Stimulated activated CD4-positive, alpha-beta T cell treated with anti-CD3 and anti-CD28 coated beads, Interleukin-12 subunit alpha, Interleukin-12 subunit beta, amount 100 ng/mL, for 4 hours (primary cell): ENCODE data around the gene ITLN1.

Experiments used
- DNase-seq: peaks from one replicate; pipeline ENCODE4 v3.0.0-alpha.2; 2020

Gene ITLN1

DNA sequence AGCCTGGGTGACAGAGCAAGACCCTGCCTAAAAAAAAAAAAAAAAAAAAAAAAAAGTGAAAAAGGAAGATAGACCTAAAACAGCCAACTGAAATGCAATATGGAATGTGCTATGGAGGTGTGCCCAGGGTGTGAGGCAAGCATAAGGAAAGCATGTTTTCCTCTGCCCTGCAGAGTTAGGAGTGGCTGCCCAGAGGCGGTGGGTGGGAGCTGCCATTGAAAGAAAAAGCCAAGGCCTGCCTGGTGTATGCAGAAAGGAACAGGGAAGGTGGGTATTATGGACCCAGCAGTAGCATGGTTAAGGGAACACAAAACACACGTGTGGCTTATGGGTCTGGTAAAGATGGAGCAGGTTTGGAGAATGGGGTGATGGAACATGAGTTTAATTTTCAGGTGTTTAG lies 31.2 kb downstream of the ITLN1 start:
- no peak for DNase-seq

DNA sequence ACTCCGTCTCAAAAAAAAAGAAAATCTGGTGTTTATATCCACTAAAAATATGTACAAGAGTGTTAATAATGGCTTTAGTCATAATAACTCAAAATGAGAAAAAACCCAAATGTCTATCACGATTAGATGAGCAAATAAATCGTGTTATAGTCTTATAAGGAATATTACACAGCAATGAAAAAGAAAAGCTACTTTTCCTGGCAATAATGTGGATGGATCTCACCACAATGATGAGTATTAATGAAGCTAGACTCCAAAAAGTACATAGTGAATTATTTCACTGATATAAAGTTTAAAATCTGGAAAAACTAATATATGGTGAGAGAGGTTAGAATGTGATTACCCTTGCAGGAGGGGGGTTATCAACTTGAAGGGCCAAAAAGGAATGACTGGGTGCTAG lies 32.0 kb downstream of the ITLN1 start:
- no peak for DNase-seq

DNA sequence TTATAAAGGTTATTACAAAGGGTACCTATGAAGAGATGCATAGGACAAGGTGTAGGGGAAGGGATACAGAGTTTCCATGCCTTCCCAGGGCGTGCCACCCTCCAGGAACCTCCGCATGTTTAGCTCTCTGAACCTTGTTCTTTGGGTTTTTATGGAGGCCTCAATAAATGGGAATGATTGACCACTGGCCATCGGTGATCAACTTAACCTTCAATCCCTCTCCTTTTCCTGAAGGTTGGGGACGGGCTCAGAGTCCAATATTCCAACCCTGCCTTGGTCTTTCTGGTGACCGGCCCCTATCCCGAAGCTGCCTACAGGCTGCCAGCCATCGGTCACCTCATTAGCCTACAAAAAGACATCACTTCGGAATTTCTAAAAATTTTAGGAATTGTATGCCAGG lies 34.0 kb downstream of the ITLN1 start:
- no peak for DNase-seq

DNA sequence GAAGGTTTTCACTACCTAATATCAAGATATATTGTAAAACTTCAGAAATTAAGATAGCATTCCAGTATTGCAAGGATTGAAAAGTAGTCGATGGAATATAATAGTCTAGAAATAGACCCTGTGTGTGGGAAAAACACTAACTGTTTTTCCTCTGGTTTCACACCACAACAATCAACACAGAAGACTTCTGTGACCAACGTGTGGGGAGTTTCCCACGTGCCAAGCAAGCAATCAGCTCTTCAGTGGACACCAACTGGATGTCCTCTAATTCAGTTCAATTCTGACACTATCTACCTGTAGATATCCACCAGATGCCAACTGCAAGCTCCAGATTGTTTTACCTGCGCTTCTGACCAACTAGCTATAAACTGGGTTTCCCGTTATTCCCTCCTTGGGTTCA lies 34.4 kb downstream of the ITLN1 start:
- no peak for DNase-seq

DNA sequence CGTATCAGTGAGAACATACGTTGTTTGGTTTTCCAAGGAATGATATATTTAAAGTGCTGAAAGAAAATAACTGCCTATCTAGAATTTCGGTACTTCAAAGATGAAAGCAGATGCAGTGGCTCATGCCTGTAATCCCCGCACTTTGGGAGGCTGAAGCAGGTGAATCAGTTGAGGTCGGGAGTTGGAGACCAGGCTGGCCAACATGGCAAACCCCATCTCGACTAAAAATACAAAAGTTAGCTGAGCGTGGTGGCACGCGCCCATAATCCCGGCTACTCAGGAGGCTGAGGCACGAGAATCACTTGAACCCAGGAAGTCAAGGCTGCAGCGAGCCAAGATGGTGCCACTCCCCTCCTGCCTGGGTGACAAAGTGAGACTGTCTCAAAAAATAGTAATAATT lies 38.7 kb downstream of the ITLN1 start:
- no peak for DNase-seq

DNA sequence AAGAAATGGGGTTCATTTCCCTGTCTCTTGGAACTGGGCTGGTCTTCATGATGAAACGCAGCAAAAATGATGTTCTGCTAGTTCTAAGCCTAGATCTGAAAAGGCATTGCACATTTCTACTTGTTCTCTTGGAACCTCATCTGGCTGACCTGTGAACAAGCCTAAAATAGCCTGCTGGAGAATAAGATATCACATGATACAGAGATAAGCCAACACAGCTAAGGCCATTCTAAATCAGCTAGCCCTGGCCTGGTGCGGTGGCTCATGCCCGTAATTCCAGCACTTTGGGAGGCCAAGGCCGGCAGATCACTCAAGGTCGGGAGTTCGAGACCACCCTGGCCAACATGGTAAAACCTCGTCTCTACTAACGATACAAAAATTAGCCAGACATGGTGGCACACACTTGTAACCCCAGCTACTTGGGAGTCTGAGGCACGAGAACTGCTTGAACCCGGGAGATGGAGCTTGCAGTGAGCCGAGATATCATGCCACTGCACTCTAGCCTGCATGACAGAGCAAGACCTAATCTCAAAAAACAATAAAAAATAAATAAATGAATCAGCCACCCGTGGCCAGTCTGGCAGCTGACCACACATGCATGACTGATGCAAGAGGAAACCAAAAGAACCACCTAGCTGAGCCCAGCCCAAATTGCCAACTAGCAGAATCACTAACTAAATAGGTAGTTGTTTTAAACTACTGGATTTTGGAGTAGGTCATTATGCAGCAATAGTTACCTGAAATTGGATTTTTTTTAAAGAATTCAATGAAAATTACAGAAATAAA lies 40.3 kb downstream of the ITLN1 start:
- DNase-seq: no peak

DNA sequence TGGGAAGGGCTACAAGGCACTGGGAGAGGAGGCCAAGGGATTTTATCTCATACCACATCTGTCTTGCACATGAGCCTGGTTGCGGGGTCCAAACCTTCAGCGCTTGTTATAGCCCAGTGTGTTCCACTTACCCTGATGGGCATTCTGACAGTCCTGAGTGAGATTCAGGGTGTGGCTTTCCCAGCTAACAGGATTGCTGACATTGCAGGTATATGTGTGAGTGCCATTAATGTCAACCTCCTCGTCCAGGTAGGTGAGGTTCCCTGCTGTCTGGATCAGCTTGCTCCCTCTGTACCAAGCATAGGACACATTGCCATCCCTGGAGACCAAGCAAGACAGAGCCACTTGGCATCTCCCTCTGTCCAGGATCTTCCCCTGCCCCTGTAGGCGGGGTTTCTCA lies 43.9 kb downstream of the ITLN1 start:
- DNase-seq: no peak

DNA sequence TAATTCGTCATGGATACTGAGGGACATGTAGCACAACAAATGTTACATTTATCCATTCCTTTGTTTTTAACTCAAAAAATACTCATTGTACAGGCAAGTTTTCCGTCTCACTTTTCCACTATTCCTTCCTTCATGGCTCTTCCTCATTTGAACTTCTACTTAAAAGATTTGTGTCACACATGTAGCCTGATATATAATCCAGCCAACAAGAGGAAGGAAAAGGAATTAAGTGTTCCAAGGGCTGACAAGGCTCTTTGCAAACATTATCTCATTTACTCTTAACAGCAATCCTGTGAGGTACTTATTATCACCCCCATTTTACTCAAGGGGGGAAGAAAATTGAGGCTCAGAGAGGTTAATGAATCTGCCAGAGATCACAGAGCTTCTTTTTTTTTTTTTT lies 45.2 kb downstream of the ITLN1 start:
- no peak for DNase-seq

DNA sequence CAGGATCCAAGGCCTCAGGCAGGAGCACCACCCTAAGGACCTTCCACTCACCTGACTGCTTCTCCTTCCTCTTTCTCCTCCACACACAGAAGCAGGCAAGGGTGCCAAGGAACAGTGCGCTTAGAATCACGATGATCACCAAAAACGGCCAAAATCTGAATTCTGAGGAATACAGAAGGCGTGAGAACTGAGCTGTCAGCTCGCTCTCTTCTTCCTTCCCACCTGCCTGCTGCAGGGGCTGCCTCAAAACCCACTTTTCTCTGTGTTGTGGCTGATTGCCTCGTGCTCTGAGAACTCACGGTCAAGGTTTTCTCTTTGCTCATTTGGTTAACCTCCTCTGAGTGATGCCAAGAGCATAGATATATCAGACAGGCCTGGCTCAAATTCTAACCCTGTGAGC lies 46.1 kb downstream of the ITLN1 start:
- DNase-seq: no peak

DNA sequence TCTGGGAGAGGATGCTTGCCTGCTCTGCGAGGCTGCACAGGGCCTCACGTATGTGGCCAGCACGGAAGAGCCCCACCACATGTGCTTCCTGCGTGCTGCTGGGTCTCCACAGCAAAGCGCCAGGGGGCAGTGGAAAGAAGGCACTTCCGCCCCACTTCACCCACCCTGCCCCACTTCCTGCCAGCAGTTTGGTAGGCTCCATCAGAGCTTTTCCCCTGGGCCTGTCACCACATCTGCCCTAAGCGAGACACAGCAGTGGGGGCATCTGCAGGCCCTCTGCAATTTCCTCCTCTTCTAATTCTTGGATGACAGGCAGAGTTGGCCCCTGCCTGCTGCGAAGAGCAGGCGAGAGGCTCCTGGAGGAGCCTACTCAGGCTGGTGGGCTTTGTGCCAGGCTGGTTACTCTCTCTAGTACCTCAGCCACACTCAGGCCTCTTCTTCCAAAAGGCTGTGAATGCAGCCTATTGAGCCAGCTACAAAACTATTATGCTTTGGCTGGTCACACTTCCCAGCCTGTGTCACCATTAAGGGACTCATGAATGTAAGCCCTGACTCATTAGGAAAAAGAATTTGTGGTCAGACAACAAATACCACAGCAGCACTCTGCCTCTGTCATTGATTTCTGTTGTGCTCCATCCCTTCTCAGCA lies 47.3 kb downstream of the ITLN1 start:
- peak; percentile 58 for DNase-seq

DNA sequence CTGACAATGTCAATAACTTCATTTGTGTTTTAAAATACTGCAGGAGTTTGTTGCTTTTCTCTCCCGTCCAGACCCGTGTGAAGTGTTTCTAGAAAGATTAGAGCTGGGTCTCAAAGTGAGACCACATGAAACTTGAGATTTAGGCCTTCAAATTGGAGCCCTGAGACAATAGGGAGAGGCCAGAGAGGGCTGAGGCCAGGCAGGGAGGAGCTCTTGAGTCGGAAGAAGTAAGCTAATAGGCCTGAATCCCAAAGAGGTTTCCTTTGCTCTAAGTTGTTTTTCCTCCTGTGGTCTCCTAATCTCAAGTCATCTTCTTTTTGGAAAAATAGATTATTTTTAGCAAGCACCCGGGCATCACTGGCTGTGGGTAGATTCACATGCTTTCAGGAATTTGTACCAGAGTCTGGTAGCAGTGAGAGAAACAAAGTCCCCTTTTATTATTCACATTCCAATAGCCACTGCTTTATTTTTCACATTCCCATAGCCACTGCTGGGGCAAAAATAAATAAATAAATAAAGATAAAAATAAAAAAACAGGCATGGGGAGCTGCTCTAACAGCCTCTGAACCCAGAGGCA lies 47.9 kb downstream of the ITLN1 start:
- DNase-seq: no peak

DNA sequence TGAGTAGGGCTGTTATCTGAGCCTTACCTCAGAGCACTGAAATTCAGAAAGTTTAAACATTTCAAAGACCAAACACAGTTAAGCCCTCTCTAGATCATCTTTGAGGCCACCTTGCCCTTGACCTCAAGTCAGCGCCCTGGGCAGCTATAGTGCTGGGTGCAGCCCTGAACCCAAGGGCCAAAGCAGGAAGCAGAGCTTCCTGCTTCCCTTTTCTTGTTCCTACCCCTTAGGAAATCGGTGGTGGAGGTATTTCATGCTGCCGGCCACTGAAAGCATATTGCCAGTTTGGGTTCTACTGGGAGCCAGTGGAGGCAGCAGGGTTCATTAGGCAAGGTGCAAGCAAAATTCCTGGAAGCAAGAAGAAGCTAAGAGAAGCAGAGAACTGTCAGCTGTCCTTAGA lies 48.4 kb downstream of the ITLN1 start:
- DNase-seq: no peak

DNA sequence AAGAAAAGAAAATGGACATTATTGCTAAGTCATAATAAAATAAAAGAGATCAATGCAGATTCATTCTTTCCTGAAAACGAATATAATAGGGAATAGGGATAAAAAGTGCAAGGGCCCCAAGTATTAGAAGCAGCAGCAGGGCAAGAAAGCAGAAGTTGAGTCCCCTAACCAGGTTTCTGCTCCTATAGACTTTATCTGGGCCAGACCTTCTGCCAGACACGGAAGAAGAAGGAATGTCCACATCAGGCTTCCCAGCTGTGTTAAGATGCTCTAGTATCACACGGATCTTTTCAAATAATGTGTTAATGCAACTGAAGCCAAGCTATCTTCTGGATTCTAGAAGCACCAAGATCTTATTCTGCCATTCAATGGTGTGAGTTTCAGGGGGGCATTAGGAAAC lies 49.2 kb downstream of the ITLN1 start:
- no peak for DNase-seq

DNA sequence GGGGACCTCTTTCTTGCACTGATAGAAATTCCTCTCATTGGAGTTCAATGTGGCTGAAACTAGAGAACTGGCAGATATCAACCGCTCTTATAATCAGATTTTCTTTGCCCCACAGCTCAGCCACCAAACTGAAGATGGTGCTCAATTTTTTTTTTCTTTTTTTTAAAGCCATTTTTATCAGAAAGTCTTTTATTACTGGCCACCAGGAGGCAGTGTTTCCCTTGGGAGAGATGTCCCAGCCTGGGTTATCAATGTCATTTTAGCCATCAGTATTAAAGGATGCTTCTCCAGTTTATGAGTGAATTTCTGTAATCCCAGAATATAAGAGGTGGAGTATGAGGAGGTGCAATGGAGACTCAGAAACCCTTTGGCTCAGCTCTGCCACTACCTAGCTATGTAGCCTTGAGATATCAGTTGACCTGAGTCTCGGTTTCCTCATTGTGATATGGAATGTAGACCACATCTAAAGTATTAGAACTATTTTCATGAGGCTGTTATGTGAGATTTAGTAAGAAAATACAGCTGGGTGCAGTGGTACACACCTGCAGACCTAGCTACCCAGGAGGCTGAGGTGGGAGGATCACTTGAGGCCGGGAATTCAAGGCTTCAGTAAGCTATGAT lies 49.9 kb downstream of the ITLN1 start:
- peak; percentile 18 for DNase-seq

DNA sequence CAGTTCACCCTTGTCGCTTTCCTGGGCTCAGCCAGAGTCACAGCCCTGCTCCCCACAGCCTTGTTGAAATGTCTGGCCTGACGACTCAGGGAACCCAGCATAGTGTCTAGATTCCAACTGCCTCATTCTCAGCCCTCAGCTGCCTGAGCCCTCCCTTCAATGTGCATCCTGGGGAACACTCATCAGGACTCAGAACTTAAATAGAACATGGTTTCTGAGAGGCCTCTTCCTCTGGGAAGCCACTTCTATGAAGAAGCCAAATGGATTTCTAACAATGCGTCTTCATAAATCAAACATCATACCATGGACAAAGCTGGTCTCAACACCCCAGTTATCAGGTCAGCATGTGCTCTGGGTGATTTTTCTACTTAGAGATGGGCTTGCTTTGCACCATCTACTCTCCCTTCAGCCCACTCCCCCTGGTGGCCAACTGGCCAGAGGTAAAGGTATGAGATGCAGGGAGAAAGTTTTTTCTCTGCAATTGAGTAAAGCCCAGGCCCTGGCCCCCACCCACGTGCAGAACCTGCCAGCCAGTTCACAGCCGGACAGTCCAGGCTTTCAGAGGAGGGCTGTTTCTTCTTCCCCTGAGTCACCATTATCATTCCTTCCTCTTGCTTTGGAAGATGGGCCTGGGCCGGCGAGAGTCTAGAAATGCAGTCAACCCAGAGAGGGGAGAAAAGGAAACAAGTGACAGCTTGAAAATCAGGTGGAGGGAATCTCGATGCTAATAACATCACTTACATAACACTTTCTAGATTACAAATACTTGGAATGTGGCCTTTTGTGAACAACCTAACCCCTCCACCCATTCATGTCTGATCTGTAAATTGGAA lies 54.4 kb downstream of the ITLN1 start:
- DNase-seq: peak; percentile 75

DNA sequence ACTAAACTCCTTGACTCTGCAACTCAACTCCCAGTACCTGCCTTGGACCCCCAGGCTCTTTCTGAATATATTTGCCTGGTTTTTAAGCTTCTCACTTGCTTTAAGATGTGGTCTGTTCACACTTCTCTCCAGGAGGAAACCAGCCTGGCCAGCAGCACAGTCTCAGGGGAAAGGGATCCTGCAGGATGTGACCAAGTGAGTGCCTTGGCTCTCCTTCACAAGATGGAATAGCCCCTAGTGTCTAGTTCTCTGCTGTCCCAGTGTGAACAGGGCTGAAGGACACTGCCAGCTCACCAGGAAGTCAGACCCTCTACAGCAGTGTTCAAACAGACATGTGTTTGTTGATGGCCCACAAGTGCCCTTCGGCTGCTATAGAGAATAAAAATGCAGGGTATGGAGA lies 55.2 kb downstream of the ITLN1 start:
- DNase-seq: no peak

DNA sequence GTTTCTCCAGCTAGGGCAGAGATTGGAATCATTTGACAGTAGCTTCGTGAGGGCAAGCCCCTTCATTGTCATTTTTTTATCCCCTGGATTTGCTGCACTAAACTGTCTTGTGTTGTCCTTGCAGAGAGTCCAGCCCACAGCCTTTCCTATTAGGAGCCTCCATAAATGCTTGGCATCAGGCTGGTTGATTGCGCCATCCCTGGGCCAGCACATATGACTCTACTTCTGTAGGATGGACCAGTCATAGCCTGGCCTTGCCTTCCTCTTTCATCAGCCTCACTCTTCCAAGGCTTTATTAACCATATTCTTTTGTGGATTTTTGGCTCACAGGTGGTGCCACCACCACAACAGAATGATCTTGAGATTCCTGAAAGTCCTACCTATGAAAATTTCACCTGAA lies 57.6 kb downstream of the ITLN1 start:
- no peak for DNase-seq

DNA sequence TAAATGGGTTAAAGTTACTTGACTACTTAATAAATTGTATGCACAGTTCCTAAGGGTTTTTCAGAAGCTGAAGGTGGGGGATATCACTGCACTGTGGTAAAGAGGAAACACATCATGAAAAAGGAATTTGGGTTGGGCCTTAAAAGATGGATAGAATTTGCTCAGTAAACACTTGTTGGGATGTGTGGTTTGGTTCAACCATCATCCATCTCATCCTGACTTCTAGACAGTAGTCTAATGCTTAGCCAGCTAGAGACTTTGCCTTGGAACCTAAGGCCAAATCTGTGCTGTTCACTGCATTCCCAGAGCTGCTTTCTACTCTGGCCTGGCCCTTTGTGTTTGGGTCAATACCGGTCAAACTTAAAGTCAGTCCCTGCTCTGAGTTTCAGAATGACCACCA lies 58.4 kb downstream of the ITLN1 start:
- no peak for DNase-seq
